Measurements from ENCODE around the gene KLHDC7B. TPM values are rescaled to one million over a fixed set of nuclear protein-coding genes. Genes with fewer than 3 reads are reported as not detected.
"Not testable (repeated sequence)": the region's sequence is repeated elsewhere in the genome, so short reads cannot be mapped to it uniquely, and the experiment has no call there.

KLHDC7B gene
- total RNA-seq, 1 experiment from 2014 or later, result not detected

DNA sequence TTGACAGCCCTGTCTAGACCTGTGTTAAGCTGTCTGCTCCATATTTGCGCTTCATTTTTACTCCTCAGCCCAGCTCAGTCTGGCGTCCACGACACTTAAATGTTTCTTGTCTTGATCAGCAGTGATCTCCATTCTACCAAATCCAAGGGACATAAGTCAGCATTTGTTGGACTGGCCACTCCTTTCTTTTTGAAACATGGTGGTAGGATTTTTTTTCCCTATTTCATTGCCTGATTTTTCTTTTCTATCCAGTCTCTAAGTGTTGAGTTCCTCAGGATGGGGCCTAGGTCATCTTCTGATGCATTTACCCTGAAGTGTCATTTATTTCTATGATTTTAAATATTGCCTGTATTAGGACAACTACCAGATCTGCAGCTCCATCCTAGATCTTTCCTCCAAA lies 36.8 kb upstream of the KLHDC7B start:
- Histone ChIP-seq H3K36me3 (peaks cover 25% of the 10 kb centered on the region), H3K4me3 (peak overlapping the region; percentile 74), H3K27me3 (no peaks in the 10 kb centered on the region), H3K9me3 (no peaks in the 10 kb centered on the region)
- DNase-seq, result no peak

DNA sequence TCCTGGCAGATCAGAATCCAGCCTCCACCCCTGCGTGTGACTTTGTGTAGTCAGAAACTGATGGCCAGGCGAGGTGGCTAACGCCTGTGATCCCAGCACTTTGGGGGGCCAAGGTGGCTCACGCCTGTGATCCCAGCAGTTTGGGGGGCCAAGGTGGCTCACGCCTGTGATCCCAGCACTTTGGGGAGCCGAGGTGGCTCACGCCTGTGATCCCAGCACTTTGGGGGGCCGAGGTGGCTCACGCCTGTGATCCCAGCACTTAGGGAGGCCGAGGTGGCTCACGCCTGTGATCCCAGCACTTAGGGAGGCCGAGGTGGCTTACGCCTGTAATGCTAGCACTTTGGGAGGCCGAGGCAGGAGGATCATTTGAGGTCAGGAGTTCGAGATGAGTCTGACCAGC lies 32.5 kb upstream of the KLHDC7B start:
- Histone ChIP-seq H3K9me3 (no peaks in the 10 kb centered on the region), H3K27me3 (no peaks in the 10 kb centered on the region), H3K36me3 (peaks cover 21% of the 10 kb centered on the region), H3K4me3 (no peak overlapping the region)
- DNase-seq, result no peak

- no peak for DNase-seq
These were observed 29.6 kb upstream of the KLHDC7B start for GRCh38 chr22:50516068-50516467.

GRCh38 chr22:50516891-50517290 lies 28.8 kb upstream of the KLHDC7B start:
- peaks cover 36% of the 10 kb centered on the region for H3K36me3 ChIP-seq

More at GRCh38 chr22:50516068-50516467, 29.6 kb upstream of the KLHDC7B start:
- no peaks in the 10 kb centered on the region for H3K27me3 ChIP-seq
- peaks cover 36% of the 10 kb centered on the region for H3K36me3 ChIP-seq
- H3K9me3 ChIP-seq, result no peaks in the 10 kb centered on the region
- H3K4me3 ChIP-seq, result no peak overlapping the region

GRCh38 chr22:50517495-50518260 lies 28.0 kb upstream of the KLHDC7B start:
- Histone ChIP-seq H3K36me3 (peaks cover 35% of the 10 kb centered on the region), H3K9me3 (no peaks in the 10 kb centered on the region), H3K27me3 (no peaks in the 10 kb centered on the region), H3K4me3 (no peak overlapping the region)
- no peak for DNase-seq

More at GRCh38 chr22:50516891-50517290, 28.8 kb upstream of the KLHDC7B start:
- no peak for DNase-seq
- H3K27me3 ChIP-seq, result no peaks in the 10 kb centered on the region
- H3K4me3 ChIP-seq, result no peak overlapping the region
- no peaks in the 10 kb centered on the region for H3K9me3 ChIP-seq

DNA sequence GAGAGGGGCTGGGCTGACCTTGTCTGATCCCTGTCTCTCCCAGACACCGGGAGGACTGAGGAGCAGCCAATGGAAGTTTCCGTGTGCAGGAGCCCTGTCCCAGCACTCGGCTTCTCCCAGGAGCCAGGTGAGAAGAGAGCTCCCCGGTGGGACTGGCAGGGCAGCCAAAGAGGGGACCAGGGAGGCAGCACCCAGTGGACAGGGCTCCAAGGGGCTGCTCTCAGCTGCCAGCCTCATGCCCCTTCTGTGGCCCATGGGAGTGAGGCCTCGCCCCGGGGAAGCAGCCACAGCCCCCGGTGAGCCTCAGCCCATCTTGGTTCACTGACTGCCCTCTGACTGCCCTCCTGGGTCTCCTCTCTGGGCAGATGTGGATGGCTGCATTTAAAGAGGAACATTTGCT lies 27.1 kb upstream of the KLHDC7B start:
- Histone ChIP-seq H3K9me3 (no peaks in the 10 kb centered on the region), H3K27me3 (no peaks in the 10 kb centered on the region), H3K4me3 (no peak overlapping the region), H3K36me3 (peaks cover 38% of the 10 kb centered on the region)
- no peak for DNase-seq

DNA sequence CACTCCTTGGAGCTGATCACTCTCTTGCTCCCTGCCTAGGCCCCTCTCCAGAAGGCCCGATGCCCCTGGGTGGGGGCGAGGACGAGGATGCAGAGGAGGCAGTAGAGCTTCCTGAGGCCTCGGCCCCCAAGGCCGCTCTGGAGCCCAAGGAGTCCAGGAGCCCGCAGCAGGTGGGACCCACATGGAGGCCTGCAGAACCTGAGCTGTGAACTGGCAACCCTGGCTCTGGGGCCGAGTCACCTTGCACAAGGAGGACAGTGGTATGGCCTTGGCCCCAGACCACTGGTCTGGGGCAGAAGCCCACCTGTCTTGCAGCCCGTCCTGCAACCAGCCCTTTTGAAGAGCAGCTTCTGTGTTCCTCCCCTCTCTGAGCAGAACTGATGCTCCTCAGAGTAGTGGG lies 26.5 kb upstream of the KLHDC7B start:
- Histone ChIP-seq H3K36me3 (peaks cover 44% of the 10 kb centered on the region), H3K4me3 (no peak overlapping the region), H3K9me3 (no peaks in the 10 kb centered on the region), H3K27me3 (no peaks in the 10 kb centered on the region)
- DNase-seq, result no peak

DNA sequence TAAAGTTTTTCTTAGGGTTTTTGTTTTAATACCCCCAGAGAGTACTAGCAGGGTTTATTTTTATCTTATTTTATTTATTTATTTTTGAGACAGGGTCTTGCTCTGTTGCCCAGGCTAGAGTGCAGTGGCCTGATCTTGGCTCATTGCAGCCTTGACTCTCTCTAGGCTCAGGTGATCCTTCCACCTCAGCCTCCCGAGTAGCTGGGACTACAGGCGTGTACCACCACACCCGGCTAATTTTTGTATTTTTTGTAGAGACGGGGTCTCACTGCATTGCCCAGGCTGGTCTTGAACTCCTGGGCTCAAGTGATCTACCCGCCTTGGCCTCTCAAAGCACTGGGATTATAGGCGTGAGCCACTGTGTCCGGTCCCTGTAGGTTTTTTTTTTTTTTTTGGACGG lies 25.5 kb upstream of the KLHDC7B start:
- H3K4me3 ChIP-seq, DNase-seq, H3K27me3 ChIP-seq, H3K9me3 ChIP-seq: not testable (repeated sequence)
- H3K36me3 ChIP-seq, result peaks cover 53% of the 10 kb centered on the region

GRCh38 chr22:50520826-50521453 lies 24.8 kb upstream of the KLHDC7B start:
- Histone ChIP-seq H3K27me3 (no peaks in the 10 kb centered on the region), H3K36me3 (peaks cover 53% of the 10 kb centered on the region), H3K4me3 (no peak overlapping the region), H3K9me3 (no peaks in the 10 kb centered on the region)
- no peak for DNase-seq

GRCh38 chr22:50521710-50522109 lies 24.0 kb upstream of the KLHDC7B start:
- no peaks in the 10 kb centered on the region for H3K9me3 ChIP-seq
- peaks cover 53% of the 10 kb centered on the region for H3K36me3 ChIP-seq
- no peak for DNase-seq
- H3K4me3 ChIP-seq, result no peak overlapping the region
- no peaks in the 10 kb centered on the region for H3K27me3 ChIP-seq

GRCh38 chr22:50522208-50522805 lies 23.4 kb upstream of the KLHDC7B start:
- Histone ChIP-seq H3K36me3 (peaks cover 49% of the 10 kb centered on the region), H3K27me3 (no peaks in the 10 kb centered on the region), H3K9me3 (no peaks in the 10 kb centered on the region), H3K4me3 (no peak overlapping the region)
- no peak for DNase-seq

DNA sequence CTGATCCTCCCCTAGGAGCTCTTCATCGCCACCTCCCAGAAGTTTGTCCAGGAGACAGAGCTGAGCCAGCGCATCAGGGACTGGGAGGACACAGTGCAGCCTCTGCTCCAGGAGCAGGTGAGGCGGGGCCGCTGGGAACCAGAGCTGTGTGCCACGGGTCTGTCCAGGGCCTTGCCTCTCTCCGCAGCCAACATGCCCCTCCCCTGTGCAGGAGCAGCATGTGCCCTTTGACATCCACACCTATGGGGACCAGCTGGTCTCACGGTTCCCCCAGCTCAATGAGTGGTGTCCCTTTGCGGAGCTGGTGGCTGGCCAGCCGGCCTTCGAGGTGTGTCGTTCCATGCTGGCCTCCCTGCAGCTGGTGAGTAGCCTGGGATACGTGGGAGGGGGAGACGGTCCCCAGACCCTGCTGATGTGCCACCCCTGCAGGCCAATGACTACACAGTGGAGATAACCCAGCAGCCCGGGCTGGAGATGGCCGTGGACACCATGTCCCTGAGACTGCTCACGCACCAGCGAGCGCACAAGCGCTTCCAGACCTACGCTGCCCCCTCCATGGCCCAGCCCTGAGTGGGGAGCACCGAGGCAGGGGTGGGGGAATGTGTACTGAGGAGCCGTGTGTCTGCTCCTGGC lies 22.8 kb upstream of the KLHDC7B start:
- Histone ChIP-seq H3K4me3 (no peak overlapping the region), H3K9me3 (no peaks in the 10 kb centered on the region), H3K27me3 (no peaks in the 10 kb centered on the region), H3K36me3 (peaks cover 44% of the 10 kb centered on the region)
- DNase-seq, result no peak

- H3K36me3 ChIP-seq, result peaks cover 38% of the 10 kb centered on the region
- no peaks in the 10 kb centered on the region for H3K9me3 ChIP-seq
- no peaks in the 10 kb centered on the region for H3K27me3 ChIP-seq
- H3K4me3 ChIP-seq, result no peak overlapping the region
- no peak for DNase-seq
These were observed 22.3 kb upstream of the KLHDC7B start for GRCh38 chr22:50523458-50523805.

- no peak for DNase-seq
- Histone ChIP-seq H3K4me3 (peak overlapping the region; percentile 63), H3K36me3 (peaks cover 32% of the 10 kb centered on the region), H3K27me3 (no peaks in the 10 kb centered on the region), H3K9me3 (no peaks in the 10 kb centered on the region)
These were observed 21.7 kb upstream of the KLHDC7B start for GRCh38 chr22:50523806-50524675.

DNA sequence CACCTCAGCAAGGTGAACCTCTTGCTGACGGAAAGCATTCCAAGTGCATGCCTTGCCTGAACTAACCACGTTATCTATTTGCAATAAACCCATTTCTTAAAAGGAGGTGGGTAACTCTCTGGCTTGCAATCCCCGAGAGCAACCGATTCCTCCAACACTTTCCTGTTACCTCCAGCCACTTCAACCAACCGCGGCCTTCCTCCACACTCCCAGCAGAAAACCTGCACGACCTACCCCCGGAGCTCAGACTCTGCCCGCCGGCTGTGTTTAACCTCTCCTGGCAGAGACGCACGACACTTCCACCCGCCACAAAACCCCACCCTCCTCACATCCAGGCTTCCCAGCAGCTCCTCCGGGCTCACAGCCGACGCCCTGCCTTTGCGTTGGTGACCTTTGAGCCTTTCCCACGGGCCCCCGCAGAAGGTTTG lies 21.0 kb upstream of the KLHDC7B start:
- peaks cover 26% of the 10 kb centered on the region for H3K36me3 ChIP-seq
- no peaks in the 10 kb centered on the region for H3K27me3 ChIP-seq
- H3K4me3 ChIP-seq, result peak overlapping the region; percentile 63

DNA sequence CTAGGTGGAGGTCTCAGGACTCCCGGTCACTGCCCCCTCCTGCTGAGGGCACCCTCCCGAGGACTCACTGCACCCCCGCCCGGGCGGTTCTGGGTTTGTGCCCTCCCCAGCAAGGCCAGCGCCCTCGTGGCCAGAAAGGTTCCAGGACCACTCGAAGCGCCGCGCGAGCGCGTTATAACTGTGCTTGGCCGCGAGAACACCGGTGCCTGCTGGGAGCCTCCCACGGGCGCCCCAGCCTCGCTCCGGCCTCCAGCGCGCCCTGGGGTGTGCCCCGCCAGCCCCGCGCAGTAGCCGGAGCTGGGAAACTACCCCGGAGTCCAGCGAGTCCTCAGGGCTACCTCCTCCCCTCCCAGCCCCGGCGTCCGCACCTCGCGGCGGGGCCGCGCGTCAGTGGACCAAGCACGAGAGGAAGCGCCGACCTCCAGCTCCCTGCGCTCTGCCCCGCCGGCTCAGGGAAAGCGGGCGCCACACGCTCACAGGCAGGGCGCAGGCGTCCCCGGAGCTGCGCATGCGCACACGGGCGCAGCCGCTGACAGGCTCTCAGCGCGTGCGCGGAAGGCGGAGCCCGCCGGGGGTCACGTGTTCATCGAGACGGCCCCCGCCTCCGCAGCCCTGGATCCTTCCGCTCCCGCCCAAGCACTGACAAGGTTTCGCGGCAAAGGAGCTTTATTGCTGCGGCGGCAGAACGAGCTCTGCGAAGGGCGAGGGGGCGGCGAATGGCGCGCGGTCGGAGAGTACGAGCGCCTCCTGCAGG lies 20.4 kb upstream of the KLHDC7B start, which contains the start of gene SCO2:
TSS of gene SCO2 (minus strand) at position 495 of the 754 bp plus-strand sequence. CDS start 1,187 bp downstream, outside the sequence.
- DNase-seq, result peak; percentile 96
- peak within 1 kb of the TSS; percentile 63 for H3K4me3 ChIP-seq
- peaks cover 21% of the 10 kb centered on the region for H3K36me3 ChIP-seq
- no peaks in the 10 kb centered on the region for H3K27me3 ChIP-seq
- H3K9me3 ChIP-seq, result no peaks in the 10 kb centered on the region

More for the DNA sequence above, 21.0 kb upstream of the KLHDC7B start:
- peak; percentile 44 for DNase-seq
- H3K9me3 ChIP-seq, result no peaks in the 10 kb centered on the region

Data from MG63 (cell line).